ENCODE data around the gene CBFA2T3.
"Not testable (repeated sequence)": the region's sequence is repeated elsewhere in the genome, so short reads cannot be mapped to it uniquely, and the experiment has no call there.

Gene CBFA2T3

GRCh38 chr16:88977018-88977811 is at the start of gene CBFA2T3:
TSS of gene CBFA2T3 (minus strand) at chr16:88977207. CDS start at chr16:88976807, 400 bp downstream.
- DNase-seq = no peak

DNA sequence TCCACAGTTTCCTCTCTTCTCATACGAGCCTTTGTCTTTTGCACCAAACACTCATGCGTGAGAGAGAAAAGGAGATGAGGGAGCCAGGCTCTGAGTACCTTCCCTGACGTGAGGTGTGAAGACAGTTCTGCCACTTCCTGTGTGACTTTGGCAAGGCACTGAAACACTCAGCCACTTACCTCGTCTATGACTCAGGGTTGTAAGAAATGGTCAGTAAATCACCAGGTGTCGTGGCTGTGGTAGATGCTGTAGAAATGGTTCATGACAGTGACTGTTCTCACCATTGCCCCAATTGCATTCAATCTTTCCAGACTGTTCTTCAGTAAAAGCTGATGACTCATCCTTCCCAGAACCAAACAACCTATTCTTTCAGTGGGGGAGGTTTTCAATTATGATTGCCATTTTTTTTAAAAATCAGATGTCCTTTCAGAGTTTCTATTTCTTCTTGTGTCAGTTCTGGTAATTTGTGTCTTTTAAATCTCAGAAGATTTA is 49.2 kb upstream of the CBFA2T3 start:
- DNase-seq = no peak

DNA sequence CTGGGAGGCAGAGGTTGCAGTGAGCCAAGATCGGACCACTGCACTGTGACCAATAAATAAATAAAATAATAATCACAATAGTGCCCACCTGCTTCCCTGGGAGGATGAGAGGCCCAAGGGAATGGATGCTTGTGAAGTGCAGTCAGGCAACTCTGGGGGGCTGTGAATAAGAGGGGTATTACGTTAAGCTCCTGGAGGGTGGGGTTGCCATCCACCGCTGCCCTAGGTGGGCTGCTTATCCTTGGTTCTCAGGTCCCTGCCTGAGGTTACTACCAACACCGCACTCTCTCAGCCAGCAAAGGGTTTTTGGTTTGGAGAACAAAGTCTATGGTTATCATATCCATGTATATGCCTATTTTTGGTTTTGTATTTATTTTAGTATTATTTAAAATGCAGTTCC is 48.6 kb upstream of the CBFA2T3 start:
- no peak for DNase-seq

DNA sequence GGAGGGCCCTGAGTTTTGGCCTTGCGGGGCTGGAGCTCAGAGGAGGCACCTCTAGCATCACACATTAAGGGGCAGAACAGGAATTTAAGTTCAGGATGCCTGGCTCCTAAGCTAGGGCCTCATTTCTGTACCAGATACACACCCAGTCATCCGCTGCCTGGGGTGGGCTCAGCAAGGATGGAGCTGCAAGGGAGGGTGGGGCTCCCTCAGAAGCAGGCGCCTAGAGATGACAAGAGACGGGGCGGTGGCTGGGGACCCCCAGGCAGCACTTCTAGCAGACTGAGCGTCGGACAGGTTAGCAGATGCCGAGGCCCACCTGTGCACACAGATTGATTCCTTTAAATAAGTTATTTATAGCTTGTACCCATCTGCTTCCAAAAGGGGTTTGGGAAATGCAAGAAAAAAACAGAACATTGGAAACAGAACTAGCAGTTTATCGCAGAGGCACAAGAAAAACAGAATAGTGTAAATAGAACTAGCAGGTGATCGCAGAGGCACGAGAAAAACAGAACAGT is 47.6 kb upstream of the CBFA2T3 start:
- DNase-seq = no peak

- DNase-seq = no peak
Measured at GRCh38 chr16:89023621-89024511, 46.9 kb upstream of the CBFA2T3 start.

DNA sequence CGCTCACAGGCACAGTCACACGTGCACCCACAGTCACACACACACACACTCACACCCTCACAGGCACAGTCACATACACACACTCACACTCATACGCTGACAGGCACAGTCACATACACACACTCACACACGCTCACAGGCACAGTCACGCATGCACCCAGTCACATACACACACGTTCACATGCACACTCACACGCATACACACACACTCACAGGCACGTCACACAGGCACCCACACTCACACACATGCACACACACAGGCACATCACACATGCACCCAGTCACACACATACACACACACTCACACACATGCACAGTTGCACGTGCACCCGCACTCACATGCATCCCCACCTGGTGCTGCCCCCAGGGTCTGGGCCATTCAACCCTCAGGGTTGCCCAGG is 46.1 kb upstream of the CBFA2T3 start:
- DNase-seq = no peak

GRCh38 chr16:89022051-89022836 is 45.2 kb upstream of the CBFA2T3 start:
- no peak for DNase-seq

DNA sequence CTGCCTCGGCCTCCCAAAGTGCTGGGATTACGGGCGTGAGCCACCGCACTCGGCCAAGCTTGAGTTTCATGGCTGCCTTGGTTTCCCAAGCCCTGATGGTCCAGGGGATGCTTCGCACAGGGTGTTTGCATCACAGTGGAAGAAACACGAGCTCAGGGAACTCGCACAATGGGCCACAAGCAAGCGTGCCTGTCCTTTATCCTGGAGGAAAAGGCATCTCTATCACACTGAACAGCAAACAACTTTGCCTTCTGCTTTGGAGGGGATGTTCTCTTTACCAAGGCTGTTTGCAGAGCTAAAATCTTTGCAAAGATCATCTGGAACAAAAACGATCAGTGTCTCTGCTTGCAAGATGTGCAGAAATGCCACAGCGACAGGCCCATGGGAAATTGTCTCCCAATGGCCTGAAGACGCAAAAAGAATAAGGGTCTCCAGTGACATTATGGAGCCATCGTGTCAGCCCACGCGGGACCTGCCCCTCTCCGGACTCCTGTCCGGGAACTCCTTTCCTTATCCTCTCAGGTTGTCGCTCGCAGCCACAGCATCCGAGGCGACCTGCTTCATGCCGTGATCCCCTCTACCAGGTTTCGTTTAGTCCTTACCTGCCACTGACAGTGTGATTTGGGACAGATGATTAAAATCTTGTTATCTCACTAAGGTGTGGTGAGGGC is 44.1 kb upstream of the CBFA2T3 start:
- DNase-seq = no peak

- no peak for DNase-seq
Measured at GRCh38 chr16:89020068-89020924, 43.3 kb upstream of the CBFA2T3 start.

- no peak for DNase-seq
Measured at GRCh38 chr16:89019511-89019910, 42.5 kb upstream of the CBFA2T3 start.

GRCh38 chr16:89018282-89019158 is 41.5 kb upstream of the CBFA2T3 start:
- no peak for DNase-seq

DNA sequence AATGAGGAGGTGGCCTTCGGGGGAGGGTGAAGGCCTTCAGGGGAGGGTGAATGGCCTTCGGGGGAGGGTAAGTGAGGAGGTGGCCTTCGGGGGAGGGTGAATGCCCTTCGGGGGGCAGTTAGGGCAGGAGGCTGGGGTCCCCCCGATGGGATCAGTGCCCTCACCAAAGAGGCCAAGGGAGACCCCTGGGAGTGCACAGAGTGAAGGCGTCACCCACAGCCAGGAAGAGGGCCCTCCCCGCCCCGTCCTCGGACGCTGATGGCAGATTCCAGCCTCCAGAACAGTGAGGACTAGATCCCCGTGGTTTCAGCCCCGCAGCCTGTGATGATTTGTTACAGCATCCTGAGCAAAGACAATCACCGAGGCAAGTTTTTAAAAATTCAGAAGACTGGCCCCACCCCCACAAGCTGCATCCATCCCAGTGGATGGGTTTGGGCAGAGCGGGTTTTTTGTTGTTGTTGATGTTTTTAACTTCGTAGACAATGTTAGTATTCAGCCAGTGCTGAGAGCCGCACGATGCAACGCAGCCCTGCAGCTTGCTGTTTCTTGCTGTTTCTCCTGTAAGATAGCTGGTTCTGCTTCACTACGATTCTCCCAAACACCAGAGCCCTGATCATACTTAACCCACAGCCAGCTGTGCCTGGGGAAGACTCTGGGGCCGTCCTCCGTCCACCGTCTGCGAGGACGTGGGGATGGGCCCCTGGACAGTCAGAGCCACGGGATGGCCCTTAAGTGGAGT is 40.7 kb upstream of the CBFA2T3 start:
- no peak for DNase-seq

DNA sequence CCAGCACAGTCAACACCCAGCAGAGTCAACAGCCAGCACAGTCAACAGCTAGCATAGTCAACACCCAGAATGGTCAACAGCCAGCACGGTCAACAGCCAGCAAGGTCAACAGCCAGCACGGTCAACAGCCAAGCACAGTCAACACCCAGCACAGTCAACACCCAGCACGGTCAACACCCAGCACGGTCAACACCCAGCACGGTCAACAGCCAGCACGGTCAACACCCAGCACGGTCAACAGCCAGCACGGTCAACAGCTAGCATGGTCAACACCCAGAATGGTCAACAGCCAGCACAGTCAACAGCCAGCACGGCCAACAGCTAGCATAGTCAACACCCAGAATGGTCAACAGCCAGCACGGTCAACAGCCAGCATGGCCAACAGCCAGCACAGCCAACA is 39.6 kb upstream of the CBFA2T3 start:
- DNase-seq = not testable (repeated sequence)

GRCh38 chr16:89015271-89015859 is 38.4 kb upstream of the CBFA2T3 start:
- no peak for DNase-seq

GRCh38 chr16:89014403-89015230 is 37.6 kb upstream of the CBFA2T3 start:
- no peak for DNase-seq

DNA sequence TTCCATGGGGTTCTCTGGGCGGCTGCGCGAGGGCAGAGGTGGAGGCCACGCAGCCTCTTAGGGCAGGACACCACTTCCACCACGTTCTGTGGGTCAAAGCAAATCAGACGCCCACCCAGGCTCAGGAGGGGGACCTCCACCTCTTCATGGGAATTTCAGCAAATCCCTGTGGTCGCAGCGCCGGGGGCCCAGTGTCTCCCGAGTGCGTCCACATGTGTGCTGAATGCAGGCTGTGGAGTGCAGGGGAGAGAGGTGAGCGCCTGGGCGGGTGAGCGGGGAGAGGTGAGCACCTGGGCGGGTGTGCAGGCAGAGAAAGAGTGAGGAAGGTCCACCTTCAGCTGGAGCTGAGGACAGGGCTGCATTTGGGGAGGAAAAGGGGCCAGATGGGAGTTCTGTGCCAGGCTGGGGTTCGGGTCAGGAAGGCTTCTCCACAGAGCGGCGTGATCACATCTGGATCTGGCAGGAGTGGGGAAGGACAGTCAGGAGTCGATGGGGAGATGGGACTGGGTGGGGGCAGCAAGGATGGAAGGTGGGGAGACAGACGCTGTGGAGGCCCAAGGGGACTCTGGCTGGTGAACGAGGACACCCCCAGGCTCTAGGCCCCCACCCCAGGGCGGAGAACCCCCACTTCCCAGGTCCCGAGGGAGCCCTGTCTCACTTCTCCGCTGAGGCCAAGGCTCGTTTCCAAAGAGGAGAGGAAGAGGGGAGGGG is 36.8 kb upstream of the CBFA2T3 start:
- no peak for DNase-seq

GRCh38 chr16:89013111-89013510 is 36.1 kb upstream of the CBFA2T3 start:
- DNase-seq = no peak

Measured in SIG-M5 (cell line).